GM19043 (cell line): ENCODE data around the gene ABHD12.

Experiments
- ATAC-seq: cut with Tn5 transposase; IDR thresholded peaks from one replicate; pipeline ENCODE4 v1.9.1; 2021; ENCODE audit warnings: low read depth; ENCODE audit not compliant: unreplicated experiment

ABHD12 gene

GRCh38 chr20:25382704-25383370, 7.8 kb downstream of the ABHD12 start:
- ATAC-seq, result no peak

GRCh38 chr20:25380945-25381614, 9.6 kb downstream of the ABHD12 start:
- ATAC-seq, result no peak

GRCh38 chr20:25378884-25379733, 11.5 kb downstream of the ABHD12 start:
- ATAC-seq, result no peak

GRCh38 chr20:25378189-25378883, 12.3 kb downstream of the ABHD12 start:
- ATAC-seq, result no peak

- ATAC-seq, result no peak
These were observed 13.7 kb downstream of the ABHD12 start for GRCh38 chr20:25376886-25377285.

- no peak for ATAC-seq
These were observed 14.4 kb downstream of the ABHD12 start for GRCh38 chr20:25376236-25376635.

GRCh38 chr20:25374842-25375241, 15.8 kb downstream of the ABHD12 start:
- ATAC-seq, result no peak

- ATAC-seq, result no peak
These were observed 17.9 kb downstream of the ABHD12 start for GRCh38 chr20:25372584-25373336.

GRCh38 chr20:25369971-25370370, 20.7 kb downstream of the ABHD12 start:
- ATAC-seq, result no peak

- ATAC-seq, result no peak
These were observed 21.1 kb downstream of the ABHD12 start for GRCh38 chr20:25369529-25369928.

GRCh38 chr20:25368976-25369375, 21.7 kb downstream of the ABHD12 start:
- no peak for ATAC-seq

GRCh38 chr20:25368526-25368925, 22.1 kb downstream of the ABHD12 start:
- ATAC-seq, result no peak

GRCh38 chr20:25364879-25365699, 25.5 kb downstream of the ABHD12 start:
- ATAC-seq, result no peak

- ATAC-seq, result no peak
These were observed 26.4 kb downstream of the ABHD12 start for GRCh38 chr20:25364180-25364788.

GRCh38 chr20:25361287-25361683, 29.4 kb downstream of the ABHD12 start:
- no peak for ATAC-seq

- ATAC-seq, result no peak
These were observed 29.9 kb downstream of the ABHD12 start for GRCh38 chr20:25360631-25361286.

GRCh38 chr20:25356271-25356933, 34.2 kb downstream of the ABHD12 start:
- ATAC-seq, result no peak

GRCh38 chr20:25355866-25356265, 34.8 kb downstream of the ABHD12 start:
- no peak for ATAC-seq
